Choroid plexus epithelial cell (primary cell): ENCODE measurements around the gene TBC1D22A.

ENCODE experiments used
- DNase-seq: peaks from one replicate; pipeline ENCODE4 v3.0.0-alpha.2; 2010; ENCODE audit warnings: low read depth
- H3K4me3 ChIP-seq: 2 replicates; pipeline ENCODE4 v1.5.1; 2011; ENCODE audit warnings: low read depth, mild to moderate bottlenecking, control low read depth, low read length, moderate library complexity
- CTCF ChIP-seq: conservative IDR thresholded peaks from 2 replicates; pipeline ENCODE4 v1.5.1; 2011; ENCODE audit warnings: low read depth, mild to moderate bottlenecking, control low read depth, inconsistent platforms, low read length, moderate library complexity

The TBC1D22A gene

GRCh38 chr22:46737976-46738646, 24.3 kb upstream of the TBC1D22A start, which contains the start of gene CERK:
Gene CERK, minus strand, starts transcription at chr22:46738252. Its CDS starts 104 bp downstream, at chr22:46738148.
- no peak for TF ChIP-seq CTCF
- DNase-seq = peak; percentile 69
- peak within 1 kb of the TSS; percentile 70 for H3K4me3 ChIP-seq

- no peak for TF ChIP-seq CTCF
- H3K4me3 ChIP-seq = peak overlapping the region; percentile 70
- peak; percentile 65 for DNase-seq
These were observed 23.8 kb upstream of the TBC1D22A start for GRCh38 chr22:46738647-46739093.

- peak; percentile 66 for DNase-seq
- H3K4me3 ChIP-seq = peak overlapping the region; percentile 70
- TF ChIP-seq CTCF = peak; percentile 37
These were observed 23.2 kb upstream of the TBC1D22A start for GRCh38 chr22:46739094-46739870.

- no peak overlapping the region for H3K4me3 ChIP-seq
- DNase-seq = no peak
- TF ChIP-seq CTCF = no peak
These were observed 21.3 kb upstream of the TBC1D22A start for GRCh38 chr22:46740910-46741780.

- no peak for TF ChIP-seq CTCF
- no peak overlapping the region for H3K4me3 ChIP-seq
- DNase-seq = no peak
These were observed 20.4 kb upstream of the TBC1D22A start for GRCh38 chr22:46741974-46742519.

GRCh38 chr22:46742576-46743221, 19.8 kb upstream of the TBC1D22A start:
- no peak overlapping the region for H3K4me3 ChIP-seq
- no peak for DNase-seq
- no peak for TF ChIP-seq CTCF
